ENCODE data around the gene MPND. TPM values are rescaled to one million over a fixed set of nuclear protein-coding genes. Genes with fewer than 3 reads are reported as not detected.

MPND gene
- total and polyA plus RNA-seq, 10 of the 15 experiments (the other 5 are each of a cell fraction or from before 2014, with no cell fraction given) = 0.79 to 18.3 (median 6.0) TPM

DNA sequence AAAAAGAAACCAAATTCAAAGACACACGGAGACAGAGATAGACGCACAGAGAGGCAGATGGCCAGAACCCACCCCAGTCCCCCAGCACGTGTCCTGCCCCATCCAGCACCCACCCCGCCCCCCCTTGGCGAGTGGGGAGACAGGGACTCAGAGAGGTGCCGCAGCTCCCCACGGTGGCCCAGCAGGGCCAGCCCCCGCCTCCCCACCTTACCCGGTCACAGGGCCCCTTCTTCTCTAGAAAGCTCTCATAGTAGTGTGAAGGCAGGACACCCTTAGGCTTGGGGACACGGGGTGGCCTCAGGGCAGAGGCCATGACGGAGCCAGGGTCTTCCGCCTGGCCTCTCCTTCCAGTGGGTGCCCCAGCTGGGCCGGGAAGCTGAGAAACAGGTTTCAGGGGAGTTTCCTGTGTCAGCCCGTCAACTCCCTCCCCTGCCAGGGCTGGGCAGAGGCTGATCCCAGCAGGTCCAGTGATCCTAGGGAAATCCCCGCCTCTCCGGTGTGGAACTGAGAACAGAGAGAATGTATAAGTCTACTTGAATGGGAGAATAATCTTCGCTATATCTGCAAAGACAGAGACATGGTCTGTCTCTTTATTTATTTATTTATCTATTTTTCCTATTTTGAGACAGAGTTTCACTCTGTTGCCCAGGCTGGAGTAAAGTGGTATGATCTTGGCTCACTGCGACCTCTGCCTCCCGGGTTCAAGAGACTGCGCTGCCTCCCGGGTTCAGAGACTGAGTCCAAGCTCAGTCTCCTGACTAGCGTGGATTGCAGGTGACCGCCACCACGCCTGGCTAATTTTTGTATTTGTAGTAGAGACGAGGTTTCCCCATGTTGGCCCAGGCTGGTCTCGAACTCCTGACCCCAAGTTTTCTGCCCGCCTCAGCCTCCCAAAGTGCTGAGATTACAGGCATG, 4.7 kb upstream of the MPND start, which contains the start of gene STAP2:
STAP2 (minus strand) TSS at position 387 of the 915 bp plus-strand sequence; CDS start at position 313, 74 bp downstream.
- no TSS peak for BruUV-seq (replicated peaks)
- ChIA-PET POLR2A (interaction anchor here (0.5 to 0.8 kb wide), 2 partner anchors 29 to 60 kb away, joined by 3 read pairs; no protein-coding TSS in a partner anchor), SMC1A (ENCODE audit: uncharacterized antibody, unreplicated experiment) (interaction anchor here (0.8 to 2.3 kb wide), 3 partner anchors 14 to 351 kb away, joined by 4 to 8 read pairs (median 4); partner anchors contain the start of gene CHAF1A), RAD21 (ENCODE audit: unreplicated experiment) (interaction anchor here (0.7 kb wide), 1 partner anchor 11 kb away, joined by 4 read pairs; no protein-coding TSS in a partner anchor), CTCF (interaction anchor here (0.8 to 2.4 kb wide), 4 partner anchors 14 to 72 kb away, joined by 3 to 10 read pairs (median 4); partner anchors contain the start of gene CHAF1A)
- Histone ChIP-seq H3K9ac (ENCODE audit: control insufficient read depth, insufficient read depth, low read length) (peak within 1 kb of the TSS; percentile 72), H3K79me2 (ENCODE audit: control insufficient read depth, insufficient read depth, low read length) (no peaks in the 10 kb centered on the region), H3K27ac (ENCODE audit: control insufficient read depth, insufficient read depth) (peak within 1 kb of the TSS; percentile 81), H3K36me3 (ENCODE audit: control insufficient read depth in 2 of 2, insufficient read depth in 2 of 2, low read length in 1 of 2) (no peaks in the 10 kb centered on the region), H2AFZ (ENCODE audit: control insufficient read depth, low read depth, low read length) (peak within 1 kb of the TSS; percentile 83), H3K4me3 (peak within 1 kb of the TSS; percentile 85), H4K20me1 (ENCODE audit: control insufficient read depth, insufficient read depth) (no peaks in the 10 kb centered on the region), H3K9me3 (replicated peaks; ENCODE audit: control insufficient read depth, insufficient read depth, low read length) (no peaks in the 10 kb centered on the region), H3K4me2 (ENCODE audit: control insufficient read depth, insufficient read depth) (peak within 1 kb of the TSS; percentile 87), H3K4me1 (ENCODE audit: control insufficient read depth, insufficient read depth, low read length) (peaks cover 7% of the 10 kb centered on the region), H3K27me3 (replicated peaks in 1 of 2; ENCODE audit: control insufficient read depth in 2 of 2, insufficient read depth in 2 of 2, low read length in 1 of 2) (no peaks in the 10 kb centered on the region)
- TF ChIP-seq BHLHE40 (IDR thresholded peaks at IDR 0.05; ENCODE audit: borderline replicate concordance in 1 of 2, low read depth in 2 of 2, low read length in 1 of 2) (peak; percentile 22 to 25; a peak in 1 of 4 replicates), FOXK2 (IDR thresholded peaks at IDR 0.05) (no peak), IKZF1 (conservative IDR thresholded peaks at IDR 0.05) (0 out of 2 replicates have a peak, but pooled peaks have one; percentile 29), NFIC (IDR thresholded peaks at IDR 0.05; ENCODE audit: low read depth, low read length) (no peak), RB1 (IDR thresholded peaks at IDR 0.05; ENCODE audit: borderline replicate concordance) (no peak), RCOR1 (conservative IDR thresholded peaks at IDR 0.05; ENCODE audit: low read depth, low read length) (no peak), ZZZ3 (IDR thresholded peaks at IDR 0.05; ENCODE audit: control insufficient read depth, insufficient read length, low read depth) (no peak), RBBP5 (conservative IDR thresholded peaks at IDR 0.05) (no peak), BRCA1 (IDR thresholded peaks at IDR 0.05; ENCODE audit: low read depth, low read length) (no peak), SPI1 (IDR thresholded peaks at IDR 0.05; ENCODE audit: borderline replicate concordance, insufficient read depth, low read depth, low read length) (0 out of 2 replicates have a peak, but pooled peaks have one; percentile 1), TAF1 (IDR thresholded peaks at IDR 0.05; ENCODE audit: borderline replicate concordance, low read depth, low read length) (0 out of 2 replicates have a peak, but pooled peaks have one; percentile 6), NR2F1 (conservative IDR thresholded peaks at IDR 0.05) (0 out of 2 replicates have a peak, but pooled peaks have one; percentile 14), POLR2A (IDR thresholded peaks at IDR 0.05; ENCODE audit: low read depth, low read length) (peak; percentile 45; the same call in 1 of the 2 replicates), RELB (IDR thresholded peaks at IDR 0.05; ENCODE audit: low read depth) (no peak), CBX3 (IDR thresholded peaks at IDR 0.05; ENCODE audit: borderline replicate concordance, low read depth) (no peak), BMI1 (IDR thresholded peaks at IDR 0.05; ENCODE audit: borderline replicate concordance) (no peak), EGR1 (IDR thresholded peaks at IDR 0.05; ENCODE audit: borderline replicate concordance in 1 of 2, low read depth in 2 of 2, low read length in 2 of 2) (0 out of 3 replicates have a peak, but pooled peaks of 1 of the 2 experiments have one; percentile 15), ESRRA (IDR thresholded peaks at IDR 0.05; ENCODE audit: low read length) (no peak), ZNF274 (IDR thresholded peaks at IDR 0.05; ENCODE audit: insufficient read depth, insufficient read length) (no peak)
- TF ChIP-seq, protein P1, sequence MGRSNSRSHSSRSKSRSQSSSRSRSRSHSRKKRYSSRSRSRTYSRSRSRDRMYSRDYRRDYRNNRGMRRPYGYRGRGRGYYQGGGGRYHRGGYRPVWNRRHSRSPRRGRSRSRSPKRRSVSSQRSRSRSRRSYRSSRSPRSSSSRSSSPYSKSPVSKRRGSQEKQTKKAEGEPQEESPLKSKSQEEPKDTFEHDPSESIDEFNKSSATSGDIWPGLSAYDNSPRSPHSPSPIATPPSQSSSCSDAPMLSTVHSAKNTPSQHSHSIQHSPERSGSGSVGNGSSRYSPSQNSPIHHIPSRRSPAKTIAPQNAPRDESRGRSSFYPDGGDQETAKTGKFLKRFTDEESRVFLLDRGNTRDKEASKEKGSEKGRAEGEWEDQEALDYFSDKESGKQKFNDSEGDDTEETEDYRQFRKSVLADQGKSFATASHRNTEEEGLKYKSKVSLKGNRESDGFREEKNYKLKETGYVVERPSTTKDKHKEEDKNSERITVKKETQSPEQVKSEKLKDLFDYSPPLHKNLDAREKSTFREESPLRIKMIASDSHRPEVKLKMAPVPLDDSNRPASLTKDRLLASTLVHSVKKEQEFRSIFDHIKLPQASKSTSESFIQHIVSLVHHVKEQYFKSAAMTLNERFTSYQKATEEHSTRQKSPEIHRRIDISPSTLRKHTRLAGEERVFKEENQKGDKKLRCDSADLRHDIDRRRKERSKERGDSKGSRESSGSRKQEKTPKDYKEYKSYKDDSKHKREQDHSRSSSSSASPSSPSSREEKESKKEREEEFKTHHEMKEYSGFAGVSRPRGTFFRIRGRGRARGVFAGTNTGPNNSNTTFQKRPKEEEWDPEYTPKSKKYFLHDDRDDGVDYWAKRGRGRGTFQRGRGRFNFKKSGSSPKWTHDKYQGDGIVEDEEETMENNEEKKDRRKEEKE (IDR thresholded peaks at IDR 0.05) = no peak
- DNase-seq (ENCODE audit: low read depth, low spot score) (no peak), FAIRE-seq (no peak), ATAC-seq (no peak)
- intact Hi-C loops (cut with micrococcal nuclease; ENCODE audit: unreplicated experiment) = no loop called here
- in situ Hi-C loops (cut with MboI) = no loop called here
- WGBS (ENCODE audit: insufficient coverage, insufficient replicate concordance, low lambda C conversion rate, missing lambda C conversion rate) = 51% methylated on average over 27 of the region's 27 CpGs

Measured in GM12878 (cell line).